WERI-Rb-1 (cell line): ENCODE results near the gene SHD.

ENCODE experiments used
- DNase-seq: peaks from one replicate; pipeline ENCODE4 v3.0.0-alpha.2; 2020
- H3K27ac ChIP-seq: fragments of 250-450 bp; sonication (Bioruptor Pico); 2 replicates; pipeline ENCODE4 v1.5.1; 2020; ENCODE audit warnings: mild to moderate bottlenecking, moderate library complexity
- H3K27me3 ChIP-seq: fragments of 250-450 bp; sonication (Bioruptor Pico); 2 replicates; pipeline ENCODE4 v1.5.1; 2021; ENCODE audit warnings: mild to moderate bottlenecking, low read depth, moderate library complexity; ENCODE audit not compliant: insufficient read depth, severe bottlenecking
- H3K36me3 ChIP-seq: fragments of 250-450 bp; sonication (Bioruptor Pico); 2 replicates; pipeline ENCODE4 v1.5.1; 2020; ENCODE audit warnings: mild to moderate bottlenecking, moderate library complexity
- H3K4me3 ChIP-seq: 2 replicates; pipeline ENCODE4 v1.5.1; 2011; ENCODE audit warnings: low read depth, mild to moderate bottlenecking, control low read depth, low read length
- H3K9me3 ChIP-seq: fragments of 250-450 bp; sonication (Bioruptor Pico); 2 replicates; pipeline ENCODE4 v1.5.1; 2021; ENCODE audit warnings: mild to moderate bottlenecking, moderate library complexity; ENCODE audit not compliant: severe bottlenecking
- CTCF ChIP-seq: IDR thresholded peaks from 2 replicates; pipeline ENCODE4 v1.5.1; 2011; ENCODE audit warnings: low read depth, mild to moderate bottlenecking, control low read depth, inconsistent platforms, low read length

Gene SHD

GRCh38 chr19:4294389-4294788 lies 15.3 kb downstream of the SHD start:
- no peak for TF ChIP-seq CTCF
- Histone ChIP-seq H3K27me3 (no peaks in the 10 kb centered on the region), H3K4me3 (no peak overlapping the region)

GRCh38 chr19:4295972-4296771 lies 17.1 kb downstream of the SHD start:
- Histone ChIP-seq H3K4me3 (no peak overlapping the region), H3K36me3 (no peaks in the 10 kb centered on the region; the same call in 1 of the 2 replicates), H3K27ac (no peak overlapping the region), H3K27me3 (no peaks in the 10 kb centered on the region), H3K9me3 (no peaks in the 10 kb centered on the region)
- no peak for DNase-seq
- no peak for TF ChIP-seq CTCF

More at GRCh38 chr19:4294389-4294788, 15.3 kb downstream of the SHD start:
- no peak for DNase-seq
- Histone ChIP-seq H3K27ac (no peak overlapping the region), H3K9me3 (no peaks in the 10 kb centered on the region), H3K36me3 (no peaks in the 10 kb centered on the region; the same call in 1 of the 2 replicates)

- Histone ChIP-seq H3K4me3 (no peak overlapping the region), H3K36me3 (no peaks in the 10 kb centered on the region), H3K27me3 (no peaks in the 10 kb centered on the region), H3K9me3 (no peaks in the 10 kb centered on the region), H3K27ac (no peak overlapping the region)
- DNase-seq = no peak
- TF ChIP-seq CTCF = no peak
Measured at GRCh38 chr19:4297901-4298809, 19.1 kb downstream of the SHD start.

- DNase-seq = no peak
- H3K27me3 ChIP-seq = no peaks in the 10 kb centered on the region
- TF ChIP-seq CTCF = no peak
- H3K36me3 ChIP-seq = no peaks in the 10 kb centered on the region
- H3K27ac ChIP-seq = no peak overlapping the region
- H3K4me3 ChIP-seq = no peak overlapping the region
- no peaks in the 10 kb centered on the region for H3K9me3 ChIP-seq
Measured at GRCh38 chr19:4298810-4299550, 19.9 kb downstream of the SHD start.

GRCh38 chr19:4300589-4300988 lies 21.5 kb downstream of the SHD start:
- H3K4me3 ChIP-seq = no peak overlapping the region
- DNase-seq = no peak
- no peak overlapping the region for H3K27ac ChIP-seq
- H3K27me3 ChIP-seq = no peaks in the 10 kb centered on the region
- no peaks in the 10 kb centered on the region for H3K9me3 ChIP-seq
- no peaks in the 10 kb centered on the region for H3K36me3 ChIP-seq
- no peak for TF ChIP-seq CTCF
